GM23248 (cell line): ENCODE measurements around the gene CACNA1B. TPM values are rescaled to one million over a fixed set of nuclear protein-coding genes. Genes with fewer than 3 reads are reported as not detected.

Source experiments
- DNase-seq: peaks from one replicate; pipeline ENCODE4 v3.0.0-alpha.2; 2015
- H2AFZ ChIP-seq: fragments of 200-600 bp; sonication (generic); 2 replicates; pipeline ENCODE4 v1.6.1; 2016; ENCODE audit warnings: antibody characterized with exemption
- H3F3A ChIP-seq: fragments of 200-600 bp; sonication (generic); 2 replicates; pipeline ENCODE4 v1.6.1; 2016; ENCODE audit warnings: mild to moderate bottlenecking, antibody characterized with exemption, mixed run types; ENCODE audit not compliant: insufficient read depth
- H3K27ac ChIP-seq: fragments of 200-600 bp; sonication (generic); 2 replicates; pipeline ENCODE4 v1.5.1; 2016; ENCODE audit warnings: mild to moderate bottlenecking
- H3K27me3 ChIP-seq: fragments of 200-600 bp; sonication (generic); replicated peaks from 2 replicates; pipeline ENCODE4 v1.6.1; 2016; ENCODE audit warnings: mild to moderate bottlenecking; ENCODE audit not compliant: insufficient read depth
- H3K36me3 ChIP-seq: fragments of 200-600 bp; sonication (generic); 2 replicates; pipeline ENCODE4 v1.6.1; 2016; ENCODE audit warnings: low read depth, mild to moderate bottlenecking
- H3K4me1 ChIP-seq: fragments of 200-600 bp; sonication (generic); 2 replicates; pipeline ENCODE4 v1.6.1; 2016; ENCODE audit warnings: mild to moderate bottlenecking; ENCODE audit not compliant: insufficient read depth
- H3K4me2 ChIP-seq: fragments of 200-600 bp; sonication (generic); one replicate; pipeline ENCODE4 v1.6.1; 2016; ENCODE audit warnings: mild to moderate bottlenecking; ENCODE audit not compliant: unreplicated experiment
- H3K4me3 ChIP-seq: fragments of 200-600 bp; sonication (generic); 2 replicates; pipeline ENCODE4 v1.5.1; 2016; ENCODE audit warnings: mild to moderate bottlenecking
- H3K79me2 ChIP-seq: fragments of 200-600 bp; sonication (generic); 2 replicates; pipeline ENCODE4 v1.6.1; 2016; ENCODE audit warnings: mild to moderate bottlenecking; ENCODE audit not compliant: insufficient read depth
- H3K9ac ChIP-seq: fragments of 200-600 bp; sonication (generic); 2 replicates; pipeline ENCODE4 v1.6.1; 2016; ENCODE audit warnings: mild to moderate bottlenecking
- H3K9me2 ChIP-seq: fragments of 200-600 bp; sonication (generic); 2 replicates; pipeline ENCODE4 v1.6.1; 2016; ENCODE audit warnings: mixed run types, mild to moderate bottlenecking, moderate library complexity; ENCODE audit not compliant: insufficient read depth
- H3K9me3 ChIP-seq: fragments of 200-600 bp; sonication (generic); one replicate; pipeline ENCODE4 v1.6.1; 2017; ENCODE audit warnings: low read depth
- H4K20me1 ChIP-seq: fragments of 200-600 bp; sonication (generic); 2 replicates; pipeline ENCODE4 v1.6.0; 2016; ENCODE audit not compliant: insufficient read depth
- EZH2 ChIP-seq: fragments of 200-600 bp; sonication (generic); IDR thresholded peaks from 2 replicates; pipeline ENCODE4 v1.6.1; 2018; ENCODE audit warnings: antibody characterized with exemption, mild to moderate bottlenecking; ENCODE audit not compliant: insufficient read depth, poor library complexity, severe bottlenecking
- EZH2phosphoT487 ChIP-seq: fragments of 200-600 bp; sonication (generic); IDR thresholded peaks from 2 replicates; pipeline ENCODE4 v1.6.1; 2018; ENCODE audit warnings: antibody characterized with exemption, moderate library complexity, mild to moderate bottlenecking, low read depth; ENCODE audit not compliant: insufficient read depth
- WGBS, 2 experiments: methylation state at CpG; one replicate each; pipeline ENCODE4 v1.1.6; 2015 to 2017; ENCODE audit warnings: low lambda C conversion rate in 2 of 2, low coverage in 1 of 2; ENCODE audit errors: missing lambda C conversion rate in 2 of 2; 5-methylcytosine and 5-hydroxymethylcytosine counted together
- in situ Hi-C: fragments of 300-500 bp; cut with MboI; formaldehyde crosslinking; loops from 2 replicates; pipeline ENCODE4 v1.15.0; 2020
- polyA plus RNA-seq: library from polyadenylated mRNA; unstranded; fragments of >200 nt; fragmentation: Nextera tagmentation; extraction: Ambion mirVana; gene quantifications from 2 replicates; pipeline ENCODE4 v1.2.1, GENCODE V29; 2016
- total RNA-seq: library from RNA; depleted of rRNA; stranded (reverse); fragments of >200 nt; shearing (Covaris generic); gene quantifications from 2 replicates; pipeline ENCODE4 v1.2.3, GENCODE V29; 2014

The CACNA1B gene
- total and polyA plus RNA-seq, 2 experiments from 2014 or later = not detected

- H4K20me1 ChIP-seq = no peaks in the 10 kb centered on the region
- in situ Hi-C loops = no loop called here
- H3K9me2 ChIP-seq = no peaks in the 10 kb centered on the region
- no peak for DNase-seq
- no peaks in the 10 kb centered on the region for H3K79me2 ChIP-seq
- no peaks in the 10 kb centered on the region for H3F3A ChIP-seq
- no peaks in the 10 kb centered on the region for H3K9me3 ChIP-seq
- TF ChIP-seq EZH2 (no peak), EZH2phosphoT487 (no peak)
- H2AFZ ChIP-seq = no peak overlapping the region
- no peaks in the 10 kb centered on the region for H3K36me3 ChIP-seq
- no peak overlapping the region for H3K4me2 ChIP-seq
- H3K27me3 ChIP-seq = no peaks in the 10 kb centered on the region
- 28 to 36% methylated on average over 6 of the region's 6 CpGs for WGBS, 2 experiments
- no peaks in the 10 kb centered on the region for H3K4me1 ChIP-seq
- H3K4me3 ChIP-seq = no peak overlapping the region
- no peak overlapping the region for H3K27ac ChIP-seq
- no peak overlapping the region for H3K9ac ChIP-seq
Measured at GRCh38 chr9:137963525-137963924, 85.9 kb downstream of the CACNA1B start.

- H4K20me1 ChIP-seq = no peaks in the 10 kb centered on the region
- no peak overlapping the region for H3K4me2 ChIP-seq
- H3K4me1 ChIP-seq = no peaks in the 10 kb centered on the region
- H3K4me3 ChIP-seq = no peak overlapping the region
- TF ChIP-seq EZH2 = no peak
- TF ChIP-seq EZH2phosphoT487 = no peak
- no peak overlapping the region for H2AFZ ChIP-seq
- WGBS, 2 experiments = 55 to 59% methylated on average over 9 of the region's 9 CpGs
- no peak overlapping the region for H3K9ac ChIP-seq
- H3K27me3 ChIP-seq = no peaks in the 10 kb centered on the region
- no peak overlapping the region for H3K27ac ChIP-seq
- in situ Hi-C loops = no loop called here
- no peaks in the 10 kb centered on the region for H3K9me2 ChIP-seq
- no peaks in the 10 kb centered on the region for H3K9me3 ChIP-seq
- no peaks in the 10 kb centered on the region for H3F3A ChIP-seq
- no peaks in the 10 kb centered on the region for H3K79me2 ChIP-seq
- DNase-seq = no peak
- no peaks in the 10 kb centered on the region for H3K36me3 ChIP-seq
Measured at GRCh38 chr9:137965177-137965795, 87.7 kb downstream of the CACNA1B start.

GRCh38 chr9:137967280-137967953, 89.8 kb downstream of the CACNA1B start:
- Histone ChIP-seq H3K79me2 (no peaks in the 10 kb centered on the region), H3K4me3 (no peak overlapping the region), H3K9me3 (no peaks in the 10 kb centered on the region), H3K9ac (no peak overlapping the region), H3K27me3 (no peaks in the 10 kb centered on the region), H3K36me3 (no peaks in the 10 kb centered on the region), H4K20me1 (no peaks in the 10 kb centered on the region), H3K4me1 (no peaks in the 10 kb centered on the region), H3K4me2 (no peak overlapping the region), H2AFZ (no peak overlapping the region), H3K27ac (no peak overlapping the region), H3K9me2 (no peaks in the 10 kb centered on the region), H3F3A (no peaks in the 10 kb centered on the region)
- TF ChIP-seq EZH2phosphoT487 = no peak
- no peak for TF ChIP-seq EZH2
- DNase-seq = no peak
- in situ Hi-C loops = no loop called here
- WGBS, 2 experiments = 25 to 26% methylated on average over 17 of the region's 17 CpGs

- Histone ChIP-seq H3F3A (no peaks in the 10 kb centered on the region), H3K9me3 (no peaks in the 10 kb centered on the region), H4K20me1 (no peaks in the 10 kb centered on the region), H2AFZ (no peak overlapping the region), H3K9ac (no peak overlapping the region), H3K4me1 (no peaks in the 10 kb centered on the region), H3K4me2 (no peak overlapping the region), H3K27me3 (no peaks in the 10 kb centered on the region), H3K79me2 (no peaks in the 10 kb centered on the region), H3K4me3 (no peak overlapping the region), H3K27ac (no peak overlapping the region), H3K36me3 (no peaks in the 10 kb centered on the region), H3K9me2 (no peaks in the 10 kb centered on the region)
- TF ChIP-seq EZH2 = no peak
- no peak for TF ChIP-seq EZH2phosphoT487
- DNase-seq = no peak
- in situ Hi-C loops = no loop called here
- WGBS, 2 experiments = 27 to 29% methylated on average over 10 of the region's 10 CpGs
Measured at GRCh38 chr9:137968235-137968634, 90.7 kb downstream of the CACNA1B start.
